DOHH2 (cell line): ENCODE measurements around the gene TTC23.

Experiments
- H3F3A ChIP-seq: fragments of 200-600 bp; sonication (generic), shearing (Covaris generic); 2 replicates; pipeline ENCODE4 v1.6.0; 2016; ENCODE audit warnings: antibody characterized with exemption, mild to moderate bottlenecking; ENCODE audit not compliant: control insufficient read depth, insufficient read depth
- H3K27ac ChIP-seq: fragments of 200-600 bp; sonication (generic); 2 replicates; pipeline ENCODE4 v1.5.1; 2014; ENCODE audit warnings: low read depth, mild to moderate bottlenecking, low read length, moderate library complexity
- H3K27me3 ChIP-seq: fragments of 200-600 bp; sonication (generic); 2 replicates; pipeline ENCODE4 v1.6.1; 2014; ENCODE audit warnings: mild to moderate bottlenecking, low read length, mixed read lengths; ENCODE audit not compliant: control insufficient read depth
- H3K36me3 ChIP-seq: fragments of 200-600 bp; sonication (generic); 2 replicates; pipeline ENCODE4 v1.6.1; 2014; ENCODE audit warnings: mild to moderate bottlenecking, low read length, moderate library complexity, mixed read lengths; ENCODE audit not compliant: control insufficient read depth
- H3K4me1 ChIP-seq: fragments of 200-600 bp; sonication (generic); 2 replicates; pipeline ENCODE4 v1.6.1; 2014; ENCODE audit warnings: mild to moderate bottlenecking, low read length, mixed read lengths; ENCODE audit not compliant: control insufficient read depth
- H3K4me2 ChIP-seq: fragments of 200-600 bp; sonication (generic); 2 replicates; pipeline ENCODE4 v1.6.0; 2014; ENCODE audit warnings: mild to moderate bottlenecking, low read length, moderate library complexity
- H3K4me3 ChIP-seq: fragments of 200-600 bp; sonication (generic); 2 replicates; pipeline ENCODE4 v1.5.1; 2014; ENCODE audit warnings: mild to moderate bottlenecking, low read length, mixed read lengths
- H3K79me2 ChIP-seq: fragments of 200-600 bp; sonication (generic); 2 replicates; pipeline ENCODE4 v1.6.1; 2014; ENCODE audit warnings: mild to moderate bottlenecking, low read length, mixed read lengths; ENCODE audit not compliant: control insufficient read depth
- H3K9me2 ChIP-seq: fragments of 200-600 bp; sonication (generic); replicated peaks from 2 replicates; pipeline ENCODE4 v1.6.1; 2014; ENCODE audit warnings: mild to moderate bottlenecking, low read length, mixed read lengths; ENCODE audit not compliant: control insufficient read depth
- H3K9me3 ChIP-seq: fragments of 200-600 bp; sonication (generic); 2 replicates; pipeline ENCODE4 v1.6.1; 2014; ENCODE audit warnings: antibody characterized with exemption, low read length, mixed read lengths; ENCODE audit not compliant: control insufficient read depth, insufficient read depth
- H4K20me1 ChIP-seq: fragments of 200-600 bp; sonication (generic); 2 replicates; pipeline ENCODE4 v1.6.0; 2014; ENCODE audit warnings: low read depth, mild to moderate bottlenecking, antibody characterized with exemption, low read length, moderate library complexity; ENCODE audit not compliant: control insufficient read depth, insufficient read depth
- EZH2phosphoT487 ChIP-seq: fragments of 200-600 bp; sonication (generic); IDR thresholded peaks from 2 replicates; pipeline ENCODE4 v1.6.1; 2017; ENCODE audit warnings: borderline replicate concordance, mild to moderate bottlenecking, antibody characterized with exemption, low read length, moderate library complexity, mixed read lengths
- TF ChIP-seq, protein P1 (sequence below): fragments of 200-600 bp; sonication (generic); IDR thresholded peaks from one replicate; pipeline ENCODE4 v1.5.1; 2014; ENCODE audit warnings: antibody characterized with exemption, mild to moderate bottlenecking, low read depth, low read length; ENCODE audit not compliant: poor library complexity, severe bottlenecking

The TTC23 gene, protein sequence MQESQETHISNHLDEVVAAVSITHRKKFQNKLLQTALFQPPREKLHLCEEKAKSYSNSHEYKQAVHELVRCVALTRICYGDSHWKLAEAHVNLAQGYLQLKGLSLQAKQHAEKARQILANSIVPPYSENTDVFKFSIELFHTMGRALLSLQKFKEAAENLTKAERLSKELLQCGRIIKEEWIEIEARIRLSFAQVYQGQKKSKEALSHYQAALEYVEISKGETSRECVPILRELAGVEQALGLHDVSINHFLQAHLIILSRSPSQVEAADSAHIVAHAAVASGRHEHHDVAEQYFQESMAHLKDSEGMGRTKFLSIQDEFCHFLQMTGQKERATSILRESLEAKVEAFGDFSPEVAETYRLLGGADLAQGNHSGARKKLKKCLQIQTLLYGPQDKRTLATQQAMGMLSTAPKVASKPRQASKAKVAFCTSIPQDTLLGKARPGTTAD

GRCh38 chr15:99249270-99249841 is at the start of gene TTC23:
Gene TTC23, minus strand, starts transcription at chr15:99249581. Its CDS starts 20,869 bp downstream, at chr15:99228712.
- no peak for TF ChIP-seq EZH2phosphoT487
- TF ChIP-seq, protein P1, sequence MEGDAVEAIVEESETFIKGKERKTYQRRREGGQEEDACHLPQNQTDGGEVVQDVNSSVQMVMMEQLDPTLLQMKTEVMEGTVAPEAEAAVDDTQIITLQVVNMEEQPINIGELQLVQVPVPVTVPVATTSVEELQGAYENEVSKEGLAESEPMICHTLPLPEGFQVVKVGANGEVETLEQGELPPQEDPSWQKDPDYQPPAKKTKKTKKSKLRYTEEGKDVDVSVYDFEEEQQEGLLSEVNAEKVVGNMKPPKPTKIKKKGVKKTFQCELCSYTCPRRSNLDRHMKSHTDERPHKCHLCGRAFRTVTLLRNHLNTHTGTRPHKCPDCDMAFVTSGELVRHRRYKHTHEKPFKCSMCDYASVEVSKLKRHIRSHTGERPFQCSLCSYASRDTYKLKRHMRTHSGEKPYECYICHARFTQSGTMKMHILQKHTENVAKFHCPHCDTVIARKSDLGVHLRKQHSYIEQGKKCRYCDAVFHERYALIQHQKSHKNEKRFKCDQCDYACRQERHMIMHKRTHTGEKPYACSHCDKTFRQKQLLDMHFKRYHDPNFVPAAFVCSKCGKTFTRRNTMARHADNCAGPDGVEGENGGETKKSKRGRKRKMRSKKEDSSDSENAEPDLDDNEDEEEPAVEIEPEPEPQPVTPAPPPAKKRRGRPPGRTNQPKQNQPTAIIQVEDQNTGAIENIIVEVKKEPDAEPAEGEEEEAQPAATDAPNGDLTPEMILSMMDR: no peak
- no peaks in the 10 kb centered on the region for H3K27me3 ChIP-seq
- peaks cover 54% of the 10 kb centered on the region for H3K4me1 ChIP-seq
- peaks cover 5% of the 10 kb centered on the region; the same call in 1 of the 2 replicates for H3K9me3 ChIP-seq
- H3K4me2 ChIP-seq: peak within 1 kb of the TSS; percentile 96
- no peaks in the 10 kb centered on the region for H4K20me1 ChIP-seq
- peaks cover 24% of the 10 kb centered on the region for H3K79me2 ChIP-seq
- peaks cover 12% of the 10 kb centered on the region for H3F3A ChIP-seq
- peaks cover 5% of the 10 kb centered on the region; the same call in 1 of the 2 replicates for H3K36me3 ChIP-seq
- no peaks in the 10 kb centered on the region for H3K9me2 ChIP-seq
- H3K27ac ChIP-seq: peak within 1 kb of the TSS; percentile 81
- H3K4me3 ChIP-seq: peak within 1 kb of the TSS; percentile 83

GRCh38 chr15:99296386-99296785 is 47.0 kb upstream of the TTC23 start:
- TF ChIP-seq, protein P1: no peak
- TF ChIP-seq EZH2phosphoT487: no peak
- Histone ChIP-seq H3K27ac (no peak overlapping the region), H4K20me1 (no peaks in the 10 kb centered on the region), H3K4me3 (no peak overlapping the region), H3K4me1 (no peaks in the 10 kb centered on the region), H3K4me2 (no peak overlapping the region), H3K9me2 (no peaks in the 10 kb centered on the region), H3K36me3 (peaks cover 19% of the 10 kb centered on the region), H3K9me3 (no peaks in the 10 kb centered on the region), H3K79me2 (no peaks in the 10 kb centered on the region), H3F3A (no peaks in the 10 kb centered on the region), H3K27me3 (no peaks in the 10 kb centered on the region)

DNA sequence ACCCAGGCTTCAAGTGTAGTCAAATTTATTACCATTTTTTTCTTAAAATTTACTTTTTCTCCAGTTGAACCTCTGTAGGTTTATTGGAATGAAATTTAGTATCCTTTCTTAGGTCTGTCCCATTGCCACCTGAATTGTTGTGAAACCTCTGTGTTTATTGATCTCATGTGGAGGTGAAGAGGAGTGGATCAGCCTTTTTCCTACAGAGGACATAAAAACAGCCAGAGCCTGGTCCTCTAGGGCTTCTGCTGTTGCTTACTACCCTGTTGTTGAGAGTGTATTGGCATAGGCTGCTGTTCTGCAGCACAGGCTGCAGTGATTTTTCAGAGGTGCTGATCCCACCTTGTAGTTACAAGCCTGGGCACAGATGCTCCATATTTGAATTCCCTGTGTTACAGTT is 46.5 kb upstream of the TTC23 start:
- Histone ChIP-seq H4K20me1 (no peaks in the 10 kb centered on the region), H3F3A (no peaks in the 10 kb centered on the region), H3K79me2 (no peaks in the 10 kb centered on the region), H3K4me2 (no peak overlapping the region), H3K36me3 (peaks cover 19% of the 10 kb centered on the region), H3K9me3 (no peaks in the 10 kb centered on the region), H3K27ac (no peak overlapping the region), H3K27me3 (no peaks in the 10 kb centered on the region), H3K4me1 (no peaks in the 10 kb centered on the region), H3K9me2 (no peaks in the 10 kb centered on the region), H3K4me3 (no peak overlapping the region)
- TF ChIP-seq, protein P1: no peak
- no peak for TF ChIP-seq EZH2phosphoT487
